ENCODE results near the gene DKC1.
"Not testable (repeated sequence)": the region's sequence is repeated elsewhere in the genome, so short reads cannot be mapped to it uniquely, and the experiment has no call there.

Gene DKC1

DNA sequence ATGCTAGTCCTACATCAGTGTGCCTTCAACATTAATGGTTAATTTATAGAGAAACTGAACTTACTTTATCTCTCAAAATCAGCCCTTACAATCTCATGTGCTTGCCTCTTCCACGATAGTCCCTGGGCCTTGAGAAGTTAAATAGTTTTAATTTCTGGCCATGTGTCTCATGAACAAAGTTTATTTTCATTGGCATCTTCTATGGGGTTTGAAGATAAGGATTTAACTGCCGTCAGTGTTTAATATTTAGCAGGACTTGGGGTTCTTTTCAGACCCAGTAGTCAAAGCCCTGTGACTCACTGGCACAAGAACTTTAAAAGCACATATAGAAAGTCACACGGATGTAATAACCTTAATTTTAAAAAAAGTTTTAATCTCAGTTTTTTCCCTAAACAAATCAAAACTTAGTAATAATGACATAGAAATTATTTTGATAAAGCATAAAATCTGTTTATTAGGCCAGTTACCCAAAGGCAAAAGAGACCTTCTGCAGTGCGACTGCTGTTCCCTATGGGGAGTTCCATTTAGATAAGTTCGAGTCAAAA is 52.7 kb downstream of the DKC1 start:
- TF ChIP-seq YY1 (tag by site-specific recombination; IDR thresholded peaks at IDR 0.05), result no peak
- TF ChIP-seq ZNF580 (tag by site-specific recombination; IDR thresholded peaks at IDR 0.05), result no peak
- no peak for TF ChIP-seq ZNF571 (tag by site-specific recombination; IDR thresholded peaks at IDR 0.05)
- no peak for TF ChIP-seq ZNF146 (tag by site-specific recombination; IDR thresholded peaks at IDR 0.05)
- Histone ChIP-seq H3K4me1 (ENCODE audit: control insufficient read depth, insufficient read depth, low read length) (peaks cover 4% of the 10 kb centered on the region; the same call in 1 of the 2 replicates), H3K36me3 (ENCODE audit: control insufficient read depth in 2 of 2, insufficient read depth in 1 of 2, low read length in 2 of 2) (no peaks in the 10 kb centered on the region), H3K27ac (ENCODE audit: extremely low read depth, low read depth, low read length) (no peak overlapping the region), H3K4me3 (ENCODE audit: low read depth, low read length) (no peak overlapping the region), H3K9me3 (ENCODE audit: control insufficient read depth, insufficient read depth, low read depth, low read length) (no peaks in the 10 kb centered on the region; the same call in 1 of the 2 replicates)
- POLR2A ChIA-PET, result interaction anchor here (1.0 kb wide), 1 partner anchor 10 kb away, joined by 3 read pairs; the partner anchor contains the start of gene MPP1
- CTCF ChIA-PET, result no interaction called here

GRCh38 chrX:154816326-154816898 is 53.7 kb downstream of the DKC1 start:
- H3K4me3 ChIP-seq (ENCODE audit: low read depth, low read length); H3K27ac ChIP-seq (ENCODE audit: extremely low read depth, low read depth, low read length); H3K9me3 ChIP-seq (ENCODE audit: control insufficient read depth, insufficient read depth, low read depth, low read length); CTCF ChIA-PET; H3K4me1 ChIP-seq (ENCODE audit: control insufficient read depth, insufficient read depth, low read length); POLR2A ChIA-PET; H3K36me3 ChIP-seq (ENCODE audit: control insufficient read depth in 2 of 2, insufficient read depth in 1 of 2, low read length in 2 of 2): not testable (repeated sequence)

DNA sequence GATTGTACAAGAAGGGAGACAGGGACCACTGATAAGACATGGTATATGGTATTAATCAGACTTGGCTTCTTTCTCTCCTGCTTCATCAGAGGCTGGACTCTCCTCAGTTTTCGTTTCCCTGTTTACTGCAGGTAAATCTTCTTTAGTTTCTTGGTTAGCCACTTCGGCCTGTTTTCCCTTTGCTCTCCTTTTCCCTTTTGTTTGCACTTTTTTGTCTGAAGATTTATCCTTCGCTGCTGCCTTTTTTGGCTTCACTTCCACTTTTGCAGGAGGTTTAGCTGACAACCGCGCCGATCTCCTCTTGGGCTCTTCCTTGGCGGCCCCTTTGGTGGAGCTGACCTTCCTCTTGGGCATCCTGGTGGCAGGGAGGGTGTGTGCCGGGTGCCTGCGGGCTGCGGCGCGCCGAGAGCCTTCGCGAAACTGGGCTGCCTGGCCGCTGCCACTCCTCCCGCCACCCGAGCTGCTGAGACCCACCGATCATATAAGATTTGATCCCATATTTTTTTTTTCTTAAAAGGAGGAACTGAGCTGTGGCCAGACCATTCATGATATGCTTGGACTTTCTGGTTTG is 54.5 kb downstream of the DKC1 start:
- CTCF ChIA-PET; H3K36me3 ChIP-seq (ENCODE audit: control insufficient read depth in 2 of 2, insufficient read depth in 1 of 2, low read length in 2 of 2); POLR2A ChIA-PET: not testable (repeated sequence)

DNA sequence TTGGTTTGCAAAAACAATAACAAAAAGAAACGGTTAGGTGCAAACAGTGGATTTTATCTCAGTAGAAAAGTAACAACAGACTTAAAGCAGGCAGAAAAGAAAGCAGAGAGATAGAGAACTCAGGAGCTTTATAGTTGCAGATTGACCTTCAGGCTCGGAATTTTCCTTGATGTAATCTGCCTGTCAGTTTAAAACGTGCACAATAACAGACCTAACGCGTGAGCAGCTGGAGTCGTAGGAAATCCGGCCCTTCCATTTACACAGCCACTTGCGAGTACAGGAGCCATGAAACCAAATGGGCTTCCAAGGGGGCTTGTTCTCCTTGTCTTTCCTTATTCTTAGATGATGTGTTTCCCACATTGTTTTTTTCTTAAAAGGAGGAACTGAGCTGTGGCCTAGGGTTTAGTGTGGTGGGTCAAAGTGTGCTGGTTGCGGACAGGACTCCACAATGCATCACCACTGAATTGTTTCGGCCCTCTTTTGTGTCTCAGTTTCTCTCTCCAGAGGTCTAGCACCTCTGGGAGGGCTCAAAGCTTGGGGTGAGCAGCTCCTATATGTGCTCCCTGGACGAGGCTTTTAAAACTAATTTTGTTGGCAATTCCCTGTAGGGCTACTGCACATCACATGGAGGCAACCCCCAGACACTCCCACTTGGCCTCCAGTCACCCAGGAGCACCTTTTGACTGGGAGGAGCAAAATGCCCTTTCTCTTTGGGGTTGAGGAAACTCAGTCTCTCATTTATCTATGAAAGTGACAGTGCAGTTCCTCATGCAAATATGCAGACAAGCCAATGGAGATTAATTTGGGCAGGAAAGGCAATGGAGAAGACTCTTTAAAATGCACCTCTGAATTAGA is 56.5 kb downstream of the DKC1 start:
- Histone ChIP-seq H3K9me3 (ENCODE audit: control insufficient read depth, insufficient read depth, low read depth, low read length) (no peaks in the 10 kb centered on the region; the same call in 1 of the 2 replicates), H3K27ac (ENCODE audit: extremely low read depth, low read depth, low read length) (no peak overlapping the region), H3K36me3 (ENCODE audit: control insufficient read depth in 2 of 2, insufficient read depth in 1 of 2, low read length in 2 of 2) (no peaks in the 10 kb centered on the region), H3K4me1 (ENCODE audit: control insufficient read depth, insufficient read depth, low read length) (peaks cover 2% of the 10 kb centered on the region; the same call in 1 of the 2 replicates), H3K4me3 (ENCODE audit: low read depth, low read length) (no peak overlapping the region)
- CTCF ChIA-PET, result interaction anchor here (0.7 to 2.5 kb wide), 3 partner anchors 21 to 802 kb away, joined by 3 to 6 read pairs (median 4); no protein-coding TSS in a partner anchor
- no peak for TF ChIP-seq KLF16 (tag by site-specific recombination; IDR thresholded peaks at IDR 0.05)
- POLR2A ChIA-PET, result no interaction called here

More for the DNA sequence above, 54.5 kb downstream of the DKC1 start:
- not testable (repeated sequence) for H3K9me3 ChIP-seq (ENCODE audit: control insufficient read depth, insufficient read depth, low read depth, low read length); H3K4me3 ChIP-seq (ENCODE audit: low read depth, low read length); H3K27ac ChIP-seq (ENCODE audit: extremely low read depth, low read depth, low read length); H3K4me1 ChIP-seq (ENCODE audit: control insufficient read depth, insufficient read depth, low read length)

DNA sequence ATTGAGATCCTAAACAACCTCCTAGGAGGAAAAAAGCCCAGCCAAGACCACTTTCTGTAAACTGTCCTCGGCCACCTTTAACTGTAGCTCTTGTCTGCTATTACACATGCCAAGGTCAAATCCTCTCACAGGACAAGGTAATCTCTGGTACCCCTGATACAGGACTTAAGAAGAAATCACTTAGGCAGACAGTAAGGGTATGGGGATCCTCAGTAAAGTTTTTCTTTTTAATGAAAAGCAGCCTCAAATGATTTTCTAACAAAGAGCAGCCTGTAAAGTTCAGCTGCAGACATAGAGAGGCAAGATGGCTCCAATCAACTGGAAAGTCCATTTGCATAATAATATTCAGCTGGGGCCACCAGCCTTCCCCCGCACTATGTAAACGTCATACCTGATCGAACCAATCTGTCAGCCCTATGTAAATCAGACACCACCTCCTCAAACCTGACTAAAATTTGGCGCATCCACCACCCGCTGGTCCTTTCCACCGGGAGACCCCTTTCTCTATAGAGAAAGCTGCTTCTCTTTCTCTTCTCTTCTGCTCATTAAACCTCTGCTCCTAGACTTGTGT is 57.2 kb downstream of the DKC1 start:
- Histone ChIP-seq H3K4me3 (ENCODE audit: low read depth, low read length) (no peak overlapping the region), H3K4me1 (ENCODE audit: control insufficient read depth, insufficient read depth, low read length) (no peaks in the 10 kb centered on the region), H3K36me3 (ENCODE audit: control insufficient read depth in 2 of 2, insufficient read depth in 1 of 2, low read length in 2 of 2) (no peaks in the 10 kb centered on the region), H3K9me3 (ENCODE audit: control insufficient read depth, insufficient read depth, low read depth, low read length) (no peaks in the 10 kb centered on the region; the same call in 1 of the 2 replicates), H3K27ac (ENCODE audit: extremely low read depth, low read depth, low read length) (no peak overlapping the region)
- ChIA-PET POLR2A (no interaction called here), CTCF (interaction anchor here (1.4 to 2.5 kb wide), 2 partner anchors 20 to 23 kb away, joined by 4 to 6 read pairs; no protein-coding TSS in a partner anchor)
- no peak for TF ChIP-seq RBAK (tag by site-specific recombination; IDR thresholded peaks at IDR 0.05)
- TF ChIP-seq ZNF626 (tag by site-specific recombination; IDR thresholded peaks at IDR 0.05), result no peak
- TF ChIP-seq, protein P1, sequence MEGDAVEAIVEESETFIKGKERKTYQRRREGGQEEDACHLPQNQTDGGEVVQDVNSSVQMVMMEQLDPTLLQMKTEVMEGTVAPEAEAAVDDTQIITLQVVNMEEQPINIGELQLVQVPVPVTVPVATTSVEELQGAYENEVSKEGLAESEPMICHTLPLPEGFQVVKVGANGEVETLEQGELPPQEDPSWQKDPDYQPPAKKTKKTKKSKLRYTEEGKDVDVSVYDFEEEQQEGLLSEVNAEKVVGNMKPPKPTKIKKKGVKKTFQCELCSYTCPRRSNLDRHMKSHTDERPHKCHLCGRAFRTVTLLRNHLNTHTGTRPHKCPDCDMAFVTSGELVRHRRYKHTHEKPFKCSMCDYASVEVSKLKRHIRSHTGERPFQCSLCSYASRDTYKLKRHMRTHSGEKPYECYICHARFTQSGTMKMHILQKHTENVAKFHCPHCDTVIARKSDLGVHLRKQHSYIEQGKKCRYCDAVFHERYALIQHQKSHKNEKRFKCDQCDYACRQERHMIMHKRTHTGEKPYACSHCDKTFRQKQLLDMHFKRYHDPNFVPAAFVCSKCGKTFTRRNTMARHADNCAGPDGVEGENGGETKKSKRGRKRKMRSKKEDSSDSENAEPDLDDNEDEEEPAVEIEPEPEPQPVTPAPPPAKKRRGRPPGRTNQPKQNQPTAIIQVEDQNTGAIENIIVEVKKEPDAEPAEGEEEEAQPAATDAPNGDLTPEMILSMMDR (tag by site-specific recombination; IDR thresholded peaks at IDR 0.05), result no peak
- no peak for TF ChIP-seq ZSCAN30 (tag by site-specific recombination; IDR thresholded peaks at IDR 0.05)
- no peak for TF ChIP-seq ZNF530 (tag by site-specific recombination; IDR thresholded peaks at IDR 0.05; ENCODE audit: low read depth)
- no peak for TF ChIP-seq HOXC10 (CRISPR knock-in tag; IDR thresholded peaks at IDR 0.05)
- no peak for TF ChIP-seq ZNF426 (tag by site-specific recombination; IDR thresholded peaks at IDR 0.05)
- TF ChIP-seq KLF8 (tag by site-specific recombination; IDR thresholded peaks at IDR 0.05), result no peak
- no peak for TF ChIP-seq ZNF549 (tag by site-specific recombination; IDR thresholded peaks at IDR 0.05)
- TF ChIP-seq ZNF174 (tag by site-specific recombination; IDR thresholded peaks at IDR 0.05), result no peak
- no peak for TF ChIP-seq ZNF146 (tag by site-specific recombination; IDR thresholded peaks at IDR 0.05)
- TF ChIP-seq ZNF580 (tag by site-specific recombination; IDR thresholded peaks at IDR 0.05), result no peak
- no peak for TF ChIP-seq ZNF19 (tag by site-specific recombination; IDR thresholded peaks at IDR 0.05; ENCODE audit: low read depth)
- TF ChIP-seq, protein P2, sequence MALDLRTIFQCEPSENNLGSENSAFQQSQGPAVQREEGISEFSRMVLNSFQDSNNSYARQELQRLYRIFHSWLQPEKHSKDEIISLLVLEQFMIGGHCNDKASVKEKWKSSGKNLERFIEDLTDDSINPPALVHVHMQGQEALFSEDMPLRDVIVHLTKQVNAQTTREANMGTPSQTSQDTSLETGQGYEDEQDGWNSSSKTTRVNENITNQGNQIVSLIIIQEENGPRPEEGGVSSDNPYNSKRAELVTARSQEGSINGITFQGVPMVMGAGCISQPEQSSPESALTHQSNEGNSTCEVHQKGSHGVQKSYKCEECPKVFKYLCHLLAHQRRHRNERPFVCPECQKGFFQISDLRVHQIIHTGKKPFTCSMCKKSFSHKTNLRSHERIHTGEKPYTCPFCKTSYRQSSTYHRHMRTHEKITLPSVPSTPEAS (tag by site-specific recombination; IDR thresholded peaks at IDR 0.05), result no peak
